Fibroblast of peridontal ligament (primary cell): ENCODE measurements around the gene RARA.
A peak's percentile ranks its signal among the peaks of the same experiment; 100 is the strongest.
"Not testable (repeated sequence)": the region's sequence is repeated elsewhere in the genome, so short reads cannot be mapped to it uniquely, and the experiment has no call there.

ENCODE experiments used
- DNase-seq: peaks from one replicate; pipeline ENCODE4 v3.0.0-alpha.2; 2010; ENCODE audit errors: extremely low read depth

The RARA gene

GRCh38 chr17:40356990-40357881 lies 48.3 kb downstream of the RARA start:
- no peak for DNase-seq

DNA sequence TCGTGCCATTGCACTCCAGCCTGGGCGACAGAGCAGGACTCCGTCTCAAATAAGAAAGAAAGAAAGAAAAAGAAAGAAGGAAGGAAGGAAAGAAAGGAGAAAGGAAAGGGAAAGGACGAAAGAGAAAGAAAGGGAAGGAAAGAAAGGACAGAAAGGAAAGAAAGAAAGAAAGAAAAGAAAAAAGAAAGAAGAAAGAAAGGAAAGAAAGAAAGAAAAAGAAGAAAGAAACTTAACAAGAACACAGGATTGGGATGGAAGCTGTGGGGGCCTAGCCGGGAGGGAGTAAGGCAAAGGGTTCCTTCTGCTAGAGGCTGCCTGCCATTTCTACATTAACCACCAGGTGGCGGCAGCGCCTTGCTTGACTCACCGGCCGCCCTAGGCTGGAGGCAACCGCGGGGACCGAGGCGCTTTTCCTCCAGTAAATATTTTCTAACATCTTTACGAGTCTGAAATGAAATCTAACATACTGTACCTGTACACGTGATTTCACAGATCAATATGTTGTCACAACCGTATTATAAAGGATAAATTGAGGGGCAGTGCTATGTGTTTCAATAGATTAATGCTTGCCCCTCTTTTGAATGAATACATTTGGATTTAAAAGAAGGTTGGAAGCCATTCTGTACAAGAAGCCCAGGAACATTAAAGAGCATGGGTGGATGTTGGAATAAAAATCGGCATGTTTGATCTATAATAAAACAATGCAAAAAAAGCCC lies 49.5 kb downstream of the RARA start:
- peak; percentile 88 for DNase-seq

- no peak for DNase-seq
These were observed 51.1 kb downstream of the RARA start for GRCh38 chr17:40360091-40360490.

DNA sequence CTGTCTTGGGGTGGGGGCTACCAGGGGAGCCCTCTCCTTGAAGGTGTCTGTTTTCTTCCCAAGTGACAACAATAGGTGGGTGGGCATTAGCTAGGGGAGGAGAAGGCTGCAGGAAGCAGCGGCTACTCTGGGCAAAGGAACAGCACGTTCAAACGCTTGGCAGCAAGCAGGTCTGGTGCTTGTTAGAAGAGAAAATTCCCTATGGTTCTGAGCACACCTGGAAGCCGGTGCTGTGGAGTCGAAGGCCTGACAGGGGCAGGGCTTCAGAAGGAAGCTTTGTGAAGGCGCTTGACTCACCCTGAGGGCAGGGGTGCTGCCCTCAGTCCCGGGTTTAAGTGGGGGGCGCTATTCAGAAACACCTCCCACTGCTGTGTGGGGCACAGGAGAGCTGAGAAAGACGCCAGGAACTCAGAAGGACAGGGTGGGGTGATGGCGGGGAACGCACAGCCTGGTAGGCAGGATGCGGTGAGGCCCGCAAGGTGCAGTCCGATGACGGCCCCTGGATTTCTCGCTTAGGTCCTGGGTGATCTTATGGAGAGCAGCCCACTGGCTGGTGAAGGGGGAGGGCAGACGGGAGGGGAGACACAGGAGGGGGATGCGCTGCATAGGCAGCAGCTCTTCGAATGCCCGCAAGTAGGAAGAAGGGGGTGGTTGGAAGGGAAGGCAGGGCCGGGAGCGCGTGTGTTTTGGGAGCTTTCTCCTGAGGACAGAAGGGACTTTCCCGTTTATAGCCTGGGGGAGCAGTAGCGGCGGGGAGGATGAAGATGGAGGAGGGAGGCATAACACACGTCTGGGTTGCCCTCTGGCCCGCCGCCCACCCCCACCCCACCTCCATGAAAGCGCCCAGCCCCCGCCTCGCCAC lies 52.3 kb downstream of the RARA start:
- DNase-seq = no peak

DNA sequence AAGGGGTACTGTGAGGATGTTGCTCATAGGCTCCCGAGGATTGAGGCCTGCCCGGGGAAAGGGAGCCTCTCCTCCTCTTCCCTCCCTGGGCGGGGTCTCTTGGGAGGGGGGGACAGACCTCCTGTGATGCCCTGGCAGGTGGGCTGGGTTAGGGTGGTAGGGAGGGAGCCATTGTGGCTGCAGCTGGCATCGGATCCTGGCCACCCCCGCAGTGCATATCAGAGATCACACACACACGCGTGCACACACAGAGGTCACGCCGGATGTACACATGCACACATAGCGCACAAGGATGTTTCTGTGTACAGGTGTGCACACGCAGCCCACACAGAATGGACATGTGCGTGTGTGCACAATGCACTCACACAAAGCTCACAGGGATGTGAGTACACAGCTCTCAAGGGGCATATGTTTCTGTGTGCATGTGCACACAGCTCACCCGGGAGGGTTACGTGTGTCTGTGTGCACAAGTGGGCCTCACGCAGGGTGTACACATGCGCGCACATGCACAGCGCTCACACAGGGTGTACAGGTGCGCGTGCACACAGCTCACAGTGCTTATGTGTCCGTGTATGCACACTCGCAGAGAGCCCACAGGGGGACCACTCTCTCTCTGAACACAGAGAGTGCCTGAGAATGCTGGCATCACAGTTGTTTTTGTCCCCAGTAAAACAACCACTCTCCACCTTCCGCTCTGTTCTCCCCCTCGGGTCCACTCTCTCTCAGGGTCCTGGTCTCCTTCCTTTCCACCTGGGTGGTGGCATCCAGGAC lies 53.1 kb downstream of the RARA start:
- DNase-seq = no peak

GRCh38 chr17:40362696-40363110 lies 53.7 kb downstream of the RARA start:
- peak; percentile 64 for DNase-seq

DNA sequence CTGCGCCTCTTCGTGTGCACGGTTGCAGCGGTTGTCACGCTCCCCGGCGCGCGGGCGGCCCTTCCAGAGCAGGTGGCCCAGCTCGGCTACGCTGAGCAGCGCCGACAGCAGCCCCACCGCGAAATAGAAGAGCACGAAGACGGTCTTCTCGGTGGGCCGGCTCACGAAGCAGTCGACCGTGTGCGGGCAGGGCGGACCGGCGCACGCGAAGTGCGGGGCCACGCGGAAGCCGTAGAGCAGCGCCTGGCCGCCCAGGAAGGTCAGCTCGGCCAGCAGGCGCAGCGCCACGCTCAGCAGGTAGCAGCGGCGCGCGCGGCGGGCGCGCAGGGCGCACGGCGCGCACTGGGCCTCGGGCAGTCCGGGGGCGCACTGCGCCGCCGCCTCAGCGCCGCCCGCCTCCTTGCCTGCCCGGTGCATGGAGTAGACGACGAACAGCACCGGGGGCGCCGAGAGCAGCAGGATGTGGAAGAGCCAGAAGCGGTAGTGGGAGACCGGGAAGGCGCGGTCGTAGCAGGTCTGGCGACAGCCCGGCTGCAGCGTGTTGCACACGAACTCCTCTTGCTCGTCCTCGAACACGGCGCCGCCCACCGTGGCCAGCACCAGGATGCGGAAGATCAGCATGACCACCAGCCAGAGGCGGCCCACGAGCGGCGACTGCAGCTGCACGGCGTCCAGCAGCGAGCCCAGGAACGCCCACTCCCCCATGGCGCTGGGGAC lies 54.3 kb downstream of the RARA start:
- DNase-seq = no peak

DNA sequence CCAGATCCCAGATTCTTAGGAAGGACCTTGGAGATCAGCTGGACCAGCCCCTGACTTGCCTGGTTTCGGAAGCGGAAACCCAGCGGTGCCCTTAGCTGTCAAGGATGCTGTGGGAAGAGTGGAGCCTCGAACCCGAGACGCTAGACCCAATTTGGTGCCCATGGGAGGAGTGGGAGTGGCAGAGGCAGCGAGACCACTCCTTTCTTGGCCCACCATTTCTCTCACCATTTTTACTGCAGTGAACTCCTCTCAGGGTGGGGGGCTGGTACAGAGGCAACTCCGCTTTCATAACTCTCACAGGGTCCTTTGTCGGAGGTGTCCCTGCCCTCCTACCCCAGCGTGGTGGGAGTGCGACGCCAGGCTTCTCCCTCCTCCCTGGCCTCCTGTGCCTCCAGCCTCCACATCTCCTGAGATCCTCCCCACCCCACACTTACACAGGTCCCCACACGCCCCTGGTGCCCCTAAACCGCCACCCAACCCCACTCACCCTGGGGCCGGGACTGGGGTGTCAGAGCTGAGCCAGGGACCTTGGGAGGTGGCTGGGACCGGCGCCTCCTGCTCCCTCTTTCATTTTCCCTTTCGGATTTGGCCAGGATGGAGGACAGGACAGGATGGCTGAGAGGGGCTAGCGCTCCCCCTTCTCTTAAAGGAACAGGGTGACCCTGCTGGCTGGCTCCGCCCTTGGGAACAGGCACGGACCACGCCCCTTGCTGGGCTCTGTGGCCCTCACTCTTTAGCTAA lies 55.3 kb downstream of the RARA start, which contains the start of gene GJD3:
TSS of gene GJD3 (minus strand) at position 617 of the 741 bp plus-strand sequence. CDS start 922 bp downstream, outside the sequence.
- DNase-seq = no peak

DNA sequence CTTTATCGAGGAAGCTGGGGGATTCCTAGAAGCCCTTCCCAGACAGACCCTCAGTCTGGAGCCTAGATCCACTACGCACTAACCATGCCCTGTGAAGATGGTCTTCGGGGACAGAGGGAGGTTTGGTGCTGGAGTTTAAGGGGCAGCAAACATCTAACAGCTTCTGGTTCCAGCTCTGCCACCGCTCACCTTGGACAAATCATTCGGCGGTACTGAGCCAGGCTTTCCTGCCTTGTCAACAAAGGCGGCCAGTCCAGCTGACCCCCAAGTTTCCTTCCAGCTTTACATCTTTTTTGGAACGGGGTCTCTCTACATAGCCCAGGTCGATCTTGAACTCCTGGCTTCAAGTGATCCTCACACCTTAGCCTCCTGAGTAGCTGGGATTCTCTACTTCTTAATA lies 55.9 kb downstream of the RARA start:
- no peak for DNase-seq

DNA sequence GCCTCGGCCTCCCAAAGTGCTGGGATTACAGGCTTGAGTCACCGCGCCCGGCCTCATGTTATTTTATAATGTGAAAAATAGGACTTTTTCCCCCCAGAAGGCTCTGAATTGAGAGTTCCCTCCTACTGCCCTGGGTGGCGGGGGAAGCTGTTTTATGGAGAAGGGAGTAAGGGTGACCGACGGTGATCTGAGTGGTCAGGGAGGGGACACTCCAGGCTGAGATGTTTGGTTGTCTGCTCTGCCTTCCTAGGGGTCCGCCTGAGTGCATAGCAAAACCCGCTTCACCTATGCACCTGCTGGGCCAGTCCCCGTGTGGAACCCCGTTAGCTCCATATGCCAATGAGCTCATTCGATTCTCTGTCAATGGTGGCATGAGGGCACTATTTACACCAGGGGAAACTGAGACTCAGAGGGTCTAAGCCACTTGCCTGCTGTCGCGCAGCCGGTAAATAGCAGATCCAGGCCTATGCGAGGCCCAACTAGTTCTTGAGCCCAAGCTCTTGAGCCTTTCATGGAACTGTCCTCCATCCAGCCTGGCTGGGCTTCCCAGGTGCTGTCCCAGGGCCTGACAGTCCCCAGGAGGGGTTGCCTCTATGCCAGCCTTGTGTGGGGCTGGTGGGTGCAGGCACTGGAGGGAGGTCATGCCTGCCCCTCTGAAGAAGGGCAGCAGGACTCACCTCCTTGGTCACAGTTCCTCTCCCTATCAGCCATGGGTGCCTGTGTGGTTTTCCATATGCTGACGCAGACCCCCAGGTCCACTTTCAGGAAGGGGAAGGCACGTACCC lies 57.3 kb downstream of the RARA start:
- no peak for DNase-seq

DNA sequence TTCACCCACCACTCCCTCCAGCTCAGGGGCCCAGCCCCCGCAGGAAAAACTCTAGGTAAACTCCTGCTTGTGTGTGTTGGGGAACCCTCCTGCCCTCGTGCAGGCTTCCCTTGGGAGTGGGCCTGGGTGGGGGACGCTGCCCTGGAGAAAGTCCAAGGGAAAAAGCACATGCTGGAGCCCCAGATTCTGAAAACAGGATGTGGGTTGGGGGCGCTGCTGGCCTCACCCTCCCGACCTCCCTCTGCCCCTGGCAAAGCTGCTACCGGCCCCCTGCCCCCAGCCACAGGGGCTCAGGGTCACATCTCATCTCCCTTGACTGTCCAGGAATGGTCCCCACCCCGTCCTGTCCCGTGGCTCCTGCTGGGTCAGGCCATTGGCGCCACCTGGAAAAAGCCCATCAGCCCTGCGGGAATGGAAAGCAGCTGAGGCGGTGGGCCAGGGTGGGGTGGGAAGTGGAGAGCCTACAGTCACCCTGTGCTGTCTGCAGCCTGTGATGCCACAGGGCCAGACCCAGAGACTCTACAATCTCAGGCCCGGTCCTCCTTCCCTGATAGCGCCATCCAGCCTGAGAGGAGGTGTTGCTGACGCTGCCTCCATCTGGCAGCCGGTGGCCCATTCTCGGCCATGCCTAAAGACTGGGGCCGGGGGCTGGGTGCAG lies 58.0 kb downstream of the RARA start:
- DNase-seq = no peak

GRCh38 chr17:40367728-40368127 lies 58.7 kb downstream of the RARA start:
- DNase-seq = not testable (repeated sequence)

GRCh38 chr17:40369923-40370322 lies 60.9 kb downstream of the RARA start:
- DNase-seq = no peak

GRCh38 chr17:40371261-40371929 lies 62.4 kb downstream of the RARA start:
- no peak for DNase-seq

DNA sequence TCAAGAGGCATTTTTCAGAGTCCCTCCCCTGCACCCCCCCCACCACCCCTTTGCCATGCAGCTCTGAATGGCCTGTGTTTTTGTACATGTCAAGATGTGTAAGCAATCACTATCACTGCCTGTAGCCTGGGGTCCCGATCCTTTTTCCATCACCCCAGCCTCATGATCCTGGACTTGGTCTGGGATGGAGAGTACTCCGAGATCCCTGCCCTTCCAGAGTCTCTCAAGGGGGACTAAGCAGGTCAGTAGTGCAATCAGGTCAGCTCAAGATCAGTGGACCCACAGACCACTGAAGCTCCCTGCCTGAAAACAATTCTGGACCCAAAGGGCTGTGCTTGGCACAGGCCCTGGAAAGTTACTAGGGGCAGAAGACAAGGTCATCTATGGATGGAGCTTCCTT lies 63.1 kb downstream of the RARA start:
- DNase-seq = no peak

DNA sequence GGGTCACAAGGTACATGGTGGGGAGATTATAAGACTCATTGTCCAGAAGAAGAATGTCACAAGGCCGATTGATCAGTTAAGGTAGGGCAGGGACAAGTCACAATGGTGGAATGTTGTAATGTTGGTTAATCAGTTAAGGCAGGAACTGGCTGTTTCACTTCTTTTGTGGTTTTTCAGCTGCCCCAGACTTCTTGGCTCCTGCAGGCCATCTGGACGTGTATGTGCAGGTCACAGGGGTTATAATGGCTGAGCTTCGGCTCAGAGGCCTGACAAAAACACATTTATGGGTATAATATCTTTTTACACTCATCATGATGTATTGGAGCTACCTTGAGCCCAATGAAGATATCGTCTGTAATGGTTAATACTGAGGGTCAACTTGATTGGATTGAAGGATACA lies 63.7 kb downstream of the RARA start:
- not testable (repeated sequence) for DNase-seq

DNA sequence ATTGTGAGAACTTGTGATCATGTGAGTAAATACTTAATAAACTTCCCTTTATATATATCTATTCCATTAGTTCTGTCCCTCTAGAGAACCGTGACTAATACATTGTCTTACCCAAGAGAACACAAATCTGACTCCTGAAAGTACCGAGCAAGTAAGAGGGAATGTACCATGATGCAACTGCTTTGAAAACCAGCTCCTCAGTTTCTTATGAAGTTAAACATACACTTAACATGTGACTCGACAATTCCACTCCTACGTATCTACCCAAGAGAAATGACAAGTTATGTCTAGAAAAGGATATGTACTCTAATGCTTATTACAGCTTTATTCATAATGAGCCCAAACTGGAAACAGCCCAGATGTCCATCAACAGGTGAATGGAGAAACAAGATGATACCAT lies 64.3 kb downstream of the RARA start:
- peak; percentile 62 for DNase-seq

DNA sequence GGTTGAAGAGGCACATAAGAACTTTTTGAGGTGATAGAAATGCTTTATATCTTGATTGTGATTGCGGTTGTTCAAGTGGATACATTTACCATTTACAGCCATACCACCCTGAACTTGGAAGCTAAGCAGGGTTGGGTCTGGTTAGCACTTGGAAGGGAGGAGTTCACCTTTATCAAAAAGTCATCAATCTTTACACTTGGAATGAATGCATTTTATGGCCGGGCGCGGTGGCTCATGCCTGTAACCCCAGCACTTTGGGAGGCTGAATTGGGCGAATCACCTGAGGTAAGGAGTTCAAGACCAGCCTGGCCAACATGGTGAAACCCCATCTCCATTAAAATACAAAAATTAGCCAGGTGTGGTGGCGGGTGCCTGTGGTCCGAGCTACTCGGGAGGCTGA lies 65.0 kb downstream of the RARA start:
- DNase-seq = no peak
